ENCODE measurements around the gene TRIM41.
"Not testable (repeated sequence)": the region's sequence is repeated elsewhere in the genome, so short reads cannot be mapped to it uniquely, and the experiment has no call there.

TRIM41 gene

GRCh38 chr5:181192337-181193046, 30.6 kb upstream of the TRIM41 start:
- DNase-seq (ENCODE audit: low read depth, low spot score) = no peak

GRCh38 chr5:181193656-181194055, 29.4 kb upstream of the TRIM41 start:
- no peak for DNase-seq (ENCODE audit: low read depth, low spot score)

- DNase-seq (ENCODE audit: low read depth, low spot score) = no peak
Measured at GRCh38 chr5:181194489-181195248, 28.4 kb upstream of the TRIM41 start.

GRCh38 chr5:181195249-181195761, 27.8 kb upstream of the TRIM41 start:
- no peak for DNase-seq (ENCODE audit: low read depth, low spot score)

- no peak for DNase-seq (ENCODE audit: low read depth, low spot score)
Measured at GRCh38 chr5:181197326-181197951, 25.6 kb upstream of the TRIM41 start.

GRCh38 chr5:181198106-181198685, 24.9 kb upstream of the TRIM41 start:
- no peak for DNase-seq (ENCODE audit: low read depth, low spot score)

- no peak for DNase-seq (ENCODE audit: low read depth, low spot score)
Measured at GRCh38 chr5:181198905-181199519, 24.1 kb upstream of the TRIM41 start.

GRCh38 chr5:181199881-181200638, 23.0 kb upstream of the TRIM41 start:
- no peak for DNase-seq (ENCODE audit: low read depth, low spot score)

GRCh38 chr5:181200816-181201215, 22.3 kb upstream of the TRIM41 start:
- DNase-seq (ENCODE audit: low read depth, low spot score) = no peak

- no peak for DNase-seq (ENCODE audit: low read depth, low spot score)
Measured at GRCh38 chr5:181203093-181203711, 19.9 kb upstream of the TRIM41 start.

- DNase-seq (ENCODE audit: low read depth, low spot score) = no peak
Measured at GRCh38 chr5:181203777-181204112, 19.3 kb upstream of the TRIM41 start.

- no peak for DNase-seq (ENCODE audit: low read depth, low spot score)
Measured at GRCh38 chr5:181204113-181204825, 18.8 kb upstream of the TRIM41 start.

- no peak for DNase-seq (ENCODE audit: low read depth, low spot score)
Measured at GRCh38 chr5:181204826-181205760, 18.0 kb upstream of the TRIM41 start, which contains the start of gene TRIM7. Gene TRIM7 (minus strand): TSS chr5:181205196. CDS start chr5:181205110, 86 bp downstream.

GRCh38 chr5:181205761-181206649, 17.1 kb upstream of the TRIM41 start:
- no peak for DNase-seq (ENCODE audit: low read depth, low spot score)

GRCh38 chr5:181207214-181207959, 15.7 kb upstream of the TRIM41 start:
- DNase-seq (ENCODE audit: low read depth, low spot score) = peak; percentile 73

- DNase-seq (ENCODE audit: low read depth, low spot score) = no peak
Measured at GRCh38 chr5:181207960-181208253, 15.2 kb upstream of the TRIM41 start.

GRCh38 chr5:181209006-181209405, 14.1 kb upstream of the TRIM41 start:
- not testable (repeated sequence) for DNase-seq (ENCODE audit: low read depth, low spot score)

All from smooth muscle cell of the brain vasculature (primary cell).